HL-60/S4 treated with phorbol 12-myristate 13-acetate at 8.2 ng/mL for 4 days and 3 days (cell line): ENCODE results near the gene COL4A2.

ENCODE experiments used
- in situ Hi-C: fragments of 300-500 bp; cut with MboI; formaldehyde crosslinking; loops from 2 replicates; pipeline ENCODE4 v1.15.0; 2022; ENCODE audit warnings: low sequenced_read_pairs

COL4A2 gene

GRCh38 chr13:110351636-110352420 is 44.7 kb downstream of the COL4A2 start:
- in situ Hi-C loops = no loop called here

GRCh38 chr13:110352735-110353134 is 45.7 kb downstream of the COL4A2 start:
- in situ Hi-C loops = no loop called here

GRCh38 chr13:110353339-110353977 is 46.4 kb downstream of the COL4A2 start:
- in situ Hi-C loops = no loop called here

GRCh38 chr13:110354123-110354627 is 47.1 kb downstream of the COL4A2 start:
- in situ Hi-C loops = no loop called here

GRCh38 chr13:110354715-110355473 is 47.8 kb downstream of the COL4A2 start:
- in situ Hi-C loops = no loop called here

- in situ Hi-C loops = no loop called here
Measured at GRCh38 chr13:110356362-110356761, 49.3 kb downstream of the COL4A2 start.

GRCh38 chr13:110358381-110358780 is 51.3 kb downstream of the COL4A2 start:
- in situ Hi-C loops = no loop called here

- in situ Hi-C loops = no loop called here
Measured at GRCh38 chr13:110359840-110360301, 52.8 kb downstream of the COL4A2 start.

- in situ Hi-C loops = no loop called here
Measured at GRCh38 chr13:110360598-110360997, 53.5 kb downstream of the COL4A2 start.

- in situ Hi-C loops = no loop called here
Measured at GRCh38 chr13:110361365-110361911, 54.4 kb downstream of the COL4A2 start.

- in situ Hi-C loops = no loop called here
Measured at GRCh38 chr13:110363010-110363409, 55.9 kb downstream of the COL4A2 start.

- in situ Hi-C loops = no loop called here
Measured at GRCh38 chr13:110364081-110364480, 57.0 kb downstream of the COL4A2 start.

GRCh38 chr13:110365876-110366275 is 58.8 kb downstream of the COL4A2 start:
- in situ Hi-C loops = no loop called here

- in situ Hi-C loops = no loop called here
Measured at GRCh38 chr13:110366733-110367132, 59.6 kb downstream of the COL4A2 start.

GRCh38 chr13:110367620-110368019 is 60.5 kb downstream of the COL4A2 start:
- in situ Hi-C loops = no loop called here

- in situ Hi-C loops = no loop called here
Measured at GRCh38 chr13:110368408-110368807, 61.3 kb downstream of the COL4A2 start.

- in situ Hi-C loops = no loop called here
Measured at GRCh38 chr13:110369400-110369799, 62.3 kb downstream of the COL4A2 start.

- in situ Hi-C loops = no loop called here
Measured at GRCh38 chr13:110371550-110372465, 64.7 kb downstream of the COL4A2 start.

GRCh38 chr13:110372676-110373075 is 65.6 kb downstream of the COL4A2 start:
- in situ Hi-C loops = no loop called here

- in situ Hi-C loops = no loop called here
Measured at GRCh38 chr13:110373617-110374016, 66.5 kb downstream of the COL4A2 start.
